GM18505 (cell line): ENCODE measurements around the gene SLC1A6.
"Not testable (repeated sequence)": the region's sequence is repeated elsewhere in the genome, so short reads cannot be mapped to it uniquely, and the experiment has no call there.

Experiments used
- ATAC-seq: cut with Tn5 transposase; IDR thresholded peaks from one replicate; pipeline ENCODE4 v1.9.1; 2021; ENCODE audit not compliant: unreplicated experiment
- POLR2A ChIP-seq: IDR thresholded peaks from 4 replicates; pipeline ENCODE4 v1.6.1; 2011; ENCODE audit warnings: borderline replicate concordance; ENCODE audit not compliant: insufficient read depth, insufficient read length; ENCODE audit errors: extremely low read depth

SLC1A6 gene

GRCh38 chr19:14978161-14978776 lies 1.4 kb downstream of the SLC1A6 start:
- ATAC-seq = no peak

GRCh38 chr19:14977128-14977527 lies 2.5 kb downstream of the SLC1A6 start:
- TF ChIP-seq POLR2A = no peak
- ATAC-seq = no peak

More at GRCh38 chr19:14978161-14978776, 1.4 kb downstream of the SLC1A6 start:
- no peak for TF ChIP-seq POLR2A

- ATAC-seq = no peak
- TF ChIP-seq POLR2A = no peak
Observed at GRCh38 chr19:14974488-14974887, 5.2 kb downstream of the SLC1A6 start.

GRCh38 chr19:14972676-14973075 lies 7.0 kb downstream of the SLC1A6 start:
- no peak for TF ChIP-seq POLR2A
- no peak for ATAC-seq

GRCh38 chr19:14971474-14971873 lies 8.2 kb downstream of the SLC1A6 start:
- no peak for TF ChIP-seq POLR2A
- no peak for ATAC-seq

GRCh38 chr19:14968247-14968646 lies 11.4 kb downstream of the SLC1A6 start:
- no peak for ATAC-seq

GRCh38 chr19:14961956-14962685 lies 17.5 kb downstream of the SLC1A6 start:
- ATAC-seq = no peak
- no peak for TF ChIP-seq POLR2A

More at GRCh38 chr19:14968247-14968646, 11.4 kb downstream of the SLC1A6 start:
- TF ChIP-seq POLR2A = no peak

GRCh38 chr19:14959263-14959662 lies 20.4 kb downstream of the SLC1A6 start:
- no peak for TF ChIP-seq POLR2A
- no peak for ATAC-seq

- ATAC-seq = no peak
- TF ChIP-seq POLR2A = no peak
Observed at GRCh38 chr19:14957464-14957863, 22.2 kb downstream of the SLC1A6 start.

- no peak for TF ChIP-seq POLR2A
- ATAC-seq = no peak
Observed at GRCh38 chr19:14954071-14954655, 25.5 kb downstream of the SLC1A6 start.

- no peak for ATAC-seq
- TF ChIP-seq POLR2A = no peak
Observed at GRCh38 chr19:14952767-14953166, 26.9 kb downstream of the SLC1A6 start.

- no peak for TF ChIP-seq POLR2A
- no peak for ATAC-seq
Observed at GRCh38 chr19:14950421-14950820, 29.2 kb downstream of the SLC1A6 start.

GRCh38 chr19:14949876-14950275 lies 29.8 kb downstream of the SLC1A6 start:
- no peak for TF ChIP-seq POLR2A
- no peak for ATAC-seq

- ATAC-seq = not testable (repeated sequence)
Observed at GRCh38 chr19:14949413-14949812, 30.3 kb downstream of the SLC1A6 start.
